Neural progenitor cell (in vitro differentiated cells): ENCODE results near the gene LRP5. TPM values are rescaled to one million over a fixed set of nuclear protein-coding genes. Genes with fewer than 3 reads are reported as not detected.

Experiments
- DNase-seq: peaks from one replicate; pipeline ENCODE4 v3.0.0-alpha.2; 2016; ENCODE audit warnings: low spot score
- H2AFZ ChIP-seq: fragments of 200-600 bp; sonication (generic); replicated peaks from 2 replicates; pipeline ENCODE4 v1.6.1; 2016; ENCODE audit warnings: antibody characterized with exemption
- H3F3A ChIP-seq: fragments of 200-600 bp; sonication (generic); 2 replicates; pipeline ENCODE4 v1.6.1; 2016; ENCODE audit warnings: antibody characterized with exemption, low read depth
- H3K27ac ChIP-seq: fragments of 200-600 bp; sonication (generic); 2 replicates; pipeline ENCODE4 v1.5.1; 2016; ENCODE audit warnings: mild to moderate bottlenecking
- H3K27me3 ChIP-seq: fragments of 200-600 bp; sonication (generic); 2 replicates; pipeline ENCODE4 v1.6.1; 2016; ENCODE audit warnings: mild to moderate bottlenecking, moderate library complexity
- H3K36me3 ChIP-seq: fragments of 200-600 bp; sonication (generic); 2 replicates; pipeline ENCODE4 v1.5.1; 2016
- H3K4me1 ChIP-seq: fragments of 200-600 bp; sonication (generic); 2 replicates; pipeline ENCODE4 v1.6.1; 2016; ENCODE audit warnings: mixed run types
- H3K4me2 ChIP-seq: fragments of 200-600 bp; sonication (generic); 2 replicates; pipeline ENCODE4 v1.6.1; 2016
- H3K4me3 ChIP-seq: fragments of 200-600 bp; sonication (generic); 2 replicates; pipeline ENCODE4 v1.5.1; 2016
- H3K79me2 ChIP-seq: fragments of 200-600 bp; sonication (generic); 2 replicates; pipeline ENCODE4 v1.6.1; 2016; ENCODE audit warnings: low read depth
- H3K9ac ChIP-seq: fragments of 200-600 bp; sonication (generic); 2 replicates; pipeline ENCODE4 v1.6.1; 2016
- H3K9me3 ChIP-seq: fragments of 200-600 bp; sonication (generic); 2 replicates; pipeline ENCODE4 v1.5.1; 2016; ENCODE audit warnings: low read depth
- H4K20me1 ChIP-seq: fragments of 200-600 bp; sonication (generic); 2 replicates; pipeline ENCODE4 v1.6.1; 2016; ENCODE audit warnings: low read depth
- H3K27ac Mint-ChIP-seq: 3 replicates; pipeline ENCODE4 v1.8.0; 2021; ENCODE audit warnings: mixed read lengths
- H3K27me3 Mint-ChIP-seq: 2 replicates; pipeline ENCODE4 v1.8.0; 2022; ENCODE audit warnings: low read depth, mild to moderate bottlenecking, inconsistent platforms, moderate library complexity, mixed read lengths; ENCODE audit not compliant: insufficient read depth
- H3K36me3 Mint-ChIP-seq: 3 replicates; pipeline ENCODE4 v1.8.0; 2021; ENCODE audit warnings: mixed read lengths
- H3K4me1 Mint-ChIP-seq: 3 replicates; pipeline ENCODE4 v1.8.0; 2021; ENCODE audit warnings: mixed read lengths
- H3K4me3 Mint-ChIP-seq: 3 replicates; pipeline ENCODE4 v1.8.0; 2021; ENCODE audit warnings: mild to moderate bottlenecking, moderate library complexity, mixed read lengths
- H3K9me3 Mint-ChIP-seq: 3 replicates; pipeline ENCODE4 v1.8.0; 2020; ENCODE audit warnings: mixed read lengths
- EZH2 ChIP-seq: fragments of 200-600 bp; sonication (generic); IDR thresholded peaks from 2 replicates; pipeline ENCODE4 v1.6.1; 2017; ENCODE audit warnings: antibody characterized with exemption, mild to moderate bottlenecking, moderate library complexity
- EZH2phosphoT487 ChIP-seq: fragments of 200-600 bp; sonication (generic); IDR thresholded peaks from 2 replicates; pipeline ENCODE4 v1.6.1; 2017; ENCODE audit warnings: antibody characterized with exemption
- total RNA-seq: library from RNA; depleted of rRNA; stranded (reverse); fragments of >200 nt; gene quantifications from 2 replicates; pipeline ENCODE4 v1.2.3, GENCODE V29; 2015; ENCODE audit warnings: low replicate concordance
- TF ChIP-seq, protein P1 (sequence below): fragments of 200-600 bp; sonication (generic); IDR thresholded peaks from 2 replicates; pipeline ENCODE4 v1.5.1; 2017; ENCODE audit warnings: antibody characterized with exemption, mild to moderate bottlenecking

The LRP5 gene
- total RNA-seq, 1 donor from 2014 or later: 7.3 TPM

DNA sequence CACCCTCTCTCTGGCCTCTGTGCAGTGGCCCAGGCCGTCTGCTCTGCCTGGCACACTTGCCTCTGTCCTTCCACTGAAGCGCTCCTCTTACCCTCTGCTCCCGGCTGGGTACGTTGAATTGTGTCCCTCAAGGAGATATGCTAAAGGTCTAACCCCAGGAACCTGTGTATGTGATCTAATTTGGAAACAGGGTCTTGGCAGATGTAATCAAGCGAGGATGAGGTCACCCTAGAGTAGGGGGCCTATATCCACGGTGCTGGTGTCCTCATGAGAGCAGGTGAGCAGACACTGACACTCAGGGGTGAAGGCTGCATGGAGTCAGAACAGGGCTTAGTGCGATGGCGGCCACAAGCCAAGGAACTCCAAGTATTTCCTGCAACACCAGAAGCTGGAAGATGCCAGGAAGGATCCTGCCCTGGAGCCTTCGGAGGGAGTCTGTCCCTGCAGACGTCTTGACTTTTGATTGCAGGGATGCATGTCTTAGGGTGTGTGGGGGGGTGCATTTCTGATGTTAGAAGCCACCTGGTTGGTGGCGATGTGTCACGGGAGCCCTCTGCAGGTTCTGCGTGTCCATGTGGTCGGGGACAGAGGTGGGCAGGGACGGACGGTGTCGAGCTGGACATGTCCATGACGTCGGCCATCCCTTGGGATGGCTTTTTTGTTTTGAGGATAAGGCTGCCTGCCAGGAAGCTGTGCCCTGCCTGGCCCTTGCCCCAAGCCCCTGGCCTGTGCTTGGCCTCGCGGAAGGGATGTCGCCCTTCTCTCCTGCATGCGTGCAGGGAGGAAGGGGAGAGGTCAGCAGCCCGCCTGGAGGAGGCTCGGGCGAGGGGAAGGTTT lies 68.6 kb downstream of the LRP5 start:
- H3K4me3 Mint-ChIP-seq: no peak overlapping the region
- no peaks in the 10 kb centered on the region for H3K9me3 Mint-ChIP-seq
- no peaks in the 10 kb centered on the region for H3K36me3 Mint-ChIP-seq
- Histone ChIP-seq H4K20me1 (peaks cover 12% of the 10 kb centered on the region), H3K9me3 (no peaks in the 10 kb centered on the region), H3K27me3 (no peaks in the 10 kb centered on the region), H3K79me2 (no peaks in the 10 kb centered on the region), H3K36me3 (no peaks in the 10 kb centered on the region), H3K9ac (no peak overlapping the region), H3K4me1 (no peaks in the 10 kb centered on the region), H3F3A (no peaks in the 10 kb centered on the region), H3K4me2 (no peak overlapping the region), H3K4me3 (no peak overlapping the region), H3K27ac (no peak overlapping the region), H2AFZ (no peak overlapping the region)
- no peak for DNase-seq
- H3K27me3 Mint-ChIP-seq: no peaks in the 10 kb centered on the region
- peak overlapping the region; percentile 64 for H3K27ac Mint-ChIP-seq
- TF ChIP-seq EZH2: no peak
- TF ChIP-seq, protein P1, sequence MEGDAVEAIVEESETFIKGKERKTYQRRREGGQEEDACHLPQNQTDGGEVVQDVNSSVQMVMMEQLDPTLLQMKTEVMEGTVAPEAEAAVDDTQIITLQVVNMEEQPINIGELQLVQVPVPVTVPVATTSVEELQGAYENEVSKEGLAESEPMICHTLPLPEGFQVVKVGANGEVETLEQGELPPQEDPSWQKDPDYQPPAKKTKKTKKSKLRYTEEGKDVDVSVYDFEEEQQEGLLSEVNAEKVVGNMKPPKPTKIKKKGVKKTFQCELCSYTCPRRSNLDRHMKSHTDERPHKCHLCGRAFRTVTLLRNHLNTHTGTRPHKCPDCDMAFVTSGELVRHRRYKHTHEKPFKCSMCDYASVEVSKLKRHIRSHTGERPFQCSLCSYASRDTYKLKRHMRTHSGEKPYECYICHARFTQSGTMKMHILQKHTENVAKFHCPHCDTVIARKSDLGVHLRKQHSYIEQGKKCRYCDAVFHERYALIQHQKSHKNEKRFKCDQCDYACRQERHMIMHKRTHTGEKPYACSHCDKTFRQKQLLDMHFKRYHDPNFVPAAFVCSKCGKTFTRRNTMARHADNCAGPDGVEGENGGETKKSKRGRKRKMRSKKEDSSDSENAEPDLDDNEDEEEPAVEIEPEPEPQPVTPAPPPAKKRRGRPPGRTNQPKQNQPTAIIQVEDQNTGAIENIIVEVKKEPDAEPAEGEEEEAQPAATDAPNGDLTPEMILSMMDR: no peak
- TF ChIP-seq EZH2phosphoT487: no peak
- peaks cover 22% of the 10 kb centered on the region for H3K4me1 Mint-ChIP-seq

DNA sequence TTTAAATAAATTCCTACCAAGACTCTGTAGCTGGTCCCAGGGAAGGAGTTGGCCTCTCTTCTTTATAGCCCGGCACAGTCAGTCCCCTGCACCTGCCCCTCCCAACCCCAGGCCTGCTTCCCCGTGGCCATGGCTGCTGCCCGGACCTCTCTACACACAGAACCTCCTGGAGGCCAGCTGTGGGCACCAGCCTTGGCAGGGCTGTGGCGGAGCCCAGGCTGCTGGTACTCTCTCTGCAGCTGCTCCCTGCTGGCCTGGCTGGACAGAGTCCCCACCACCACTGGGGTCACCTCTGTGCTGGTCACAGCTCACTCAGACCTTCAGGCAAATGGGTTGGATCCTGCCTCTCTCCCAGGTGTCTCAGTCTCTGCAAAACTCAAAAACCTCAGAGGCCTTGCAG lies 69.3 kb downstream of the LRP5 start:
- H3K36me3 ChIP-seq: no peaks in the 10 kb centered on the region
- H3K9me3 Mint-ChIP-seq: no peaks in the 10 kb centered on the region
- H3K4me2 ChIP-seq: no peak overlapping the region
- H3K27ac ChIP-seq: no peak overlapping the region
- peaks cover 12% of the 10 kb centered on the region for H4K20me1 ChIP-seq
- no peak overlapping the region for H3K4me3 ChIP-seq
- H3K79me2 ChIP-seq: no peaks in the 10 kb centered on the region
- no peak overlapping the region for H3K4me3 Mint-ChIP-seq
- no peaks in the 10 kb centered on the region for H3F3A ChIP-seq
- H3K27me3 Mint-ChIP-seq: no peaks in the 10 kb centered on the region
- H3K27me3 ChIP-seq: no peaks in the 10 kb centered on the region
- TF ChIP-seq, protein P1: no peak
- H3K27ac Mint-ChIP-seq: no peak overlapping the region
- H2AFZ ChIP-seq: no peak overlapping the region
- H3K36me3 Mint-ChIP-seq: no peaks in the 10 kb centered on the region
- DNase-seq: no peak
- H3K9ac ChIP-seq: no peak overlapping the region
- H3K4me1 Mint-ChIP-seq: peaks cover 22% of the 10 kb centered on the region
- H3K4me1 ChIP-seq: no peaks in the 10 kb centered on the region
- H3K9me3 ChIP-seq: no peaks in the 10 kb centered on the region

DNA sequence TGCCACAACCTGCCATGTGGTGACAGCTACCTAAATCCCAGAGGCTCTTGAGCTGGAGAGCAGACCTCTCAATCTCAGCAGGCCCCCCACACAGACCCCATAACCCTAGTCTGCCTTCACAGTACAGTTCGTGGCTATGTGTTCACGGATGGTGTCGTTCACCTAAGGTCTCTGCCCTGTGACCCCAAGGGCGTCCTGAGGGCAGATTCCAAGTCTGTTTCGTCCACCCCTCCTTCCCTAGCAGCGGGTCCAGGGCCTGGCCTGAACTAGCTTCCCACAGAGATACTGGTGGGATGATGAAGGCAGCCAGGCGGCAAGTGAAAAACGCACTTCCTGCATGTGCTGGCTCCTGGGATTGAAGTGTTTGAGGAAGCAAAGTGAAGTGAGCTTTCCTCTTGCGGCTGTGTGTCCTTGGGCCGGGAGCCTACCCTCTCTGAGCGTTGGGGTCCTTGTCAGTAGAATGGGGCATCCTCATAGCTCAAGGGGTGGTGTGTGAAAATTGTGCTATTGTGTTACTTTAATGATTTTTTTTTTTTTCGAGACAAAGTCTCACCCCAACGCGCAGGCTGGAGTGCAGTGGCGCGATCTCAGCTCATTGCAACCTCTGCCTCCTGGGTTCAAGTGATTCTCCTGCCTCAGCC lies 70.1 kb downstream of the LRP5 start:
- no peak for TF ChIP-seq EZH2
- no peak overlapping the region for H3K4me3 ChIP-seq
- no peaks in the 10 kb centered on the region for H3F3A ChIP-seq
- no peaks in the 10 kb centered on the region for H3K9me3 Mint-ChIP-seq
- H3K27me3 ChIP-seq: no peaks in the 10 kb centered on the region
- H3K36me3 Mint-ChIP-seq: no peaks in the 10 kb centered on the region
- H3K27ac Mint-ChIP-seq: no peak overlapping the region
- H3K4me1 Mint-ChIP-seq: peaks cover 22% of the 10 kb centered on the region
- H3K9me3 ChIP-seq: no peaks in the 10 kb centered on the region
- no peak overlapping the region for H3K4me2 ChIP-seq
- no peaks in the 10 kb centered on the region for H3K27me3 Mint-ChIP-seq
- peaks cover 12% of the 10 kb centered on the region for H4K20me1 ChIP-seq
- H3K79me2 ChIP-seq: no peaks in the 10 kb centered on the region
- H3K4me1 ChIP-seq: no peaks in the 10 kb centered on the region
- no peak overlapping the region for H3K9ac ChIP-seq
- H3K4me3 Mint-ChIP-seq: no peak overlapping the region
- H3K36me3 ChIP-seq: no peaks in the 10 kb centered on the region
- DNase-seq: no peak
- H3K27ac ChIP-seq: no peak overlapping the region
- H2AFZ ChIP-seq: no peak overlapping the region

DNA sequence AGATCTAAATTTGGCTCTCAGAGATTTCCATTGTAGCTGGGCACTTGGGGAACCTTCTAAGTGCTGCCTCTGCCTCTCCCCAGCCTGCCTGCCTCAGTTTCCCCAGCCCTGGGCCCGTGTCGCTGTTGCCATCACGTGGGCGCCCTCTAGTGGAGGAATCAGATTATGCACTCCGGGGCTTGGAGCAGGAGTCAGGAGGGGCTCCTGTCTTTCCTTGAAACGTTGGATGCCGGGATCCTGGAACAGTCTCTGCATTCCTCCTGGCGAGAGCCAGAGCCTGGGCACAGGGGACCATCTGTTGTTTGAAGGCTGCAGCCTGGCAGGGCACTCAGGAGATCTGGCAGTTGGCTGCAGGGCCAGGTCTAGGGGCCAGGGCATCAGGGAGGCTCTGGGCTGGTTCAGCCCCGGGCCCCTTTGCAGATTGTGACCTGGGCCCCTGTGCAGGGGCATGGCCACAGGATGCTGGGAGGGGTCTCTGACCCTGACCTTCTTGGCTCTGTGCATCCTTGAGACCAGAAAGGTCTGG lies 71.6 kb downstream of the LRP5 start:
- H3K4me1 Mint-ChIP-seq: peaks cover 21% of the 10 kb centered on the region
- Histone ChIP-seq H3K27ac (no peak overlapping the region), H3F3A (no peaks in the 10 kb centered on the region), H3K4me3 (no peak overlapping the region), H3K27me3 (no peaks in the 10 kb centered on the region), H3K9me3 (no peaks in the 10 kb centered on the region), H3K4me1 (no peaks in the 10 kb centered on the region), H3K36me3 (no peaks in the 10 kb centered on the region), H4K20me1 (peaks cover 12% of the 10 kb centered on the region), H3K4me2 (no peak overlapping the region), H3K79me2 (no peaks in the 10 kb centered on the region), H2AFZ (no peak overlapping the region), H3K9ac (no peak overlapping the region)
- DNase-seq: peak; percentile 72
- H3K36me3 Mint-ChIP-seq: no peaks in the 10 kb centered on the region
- no peak overlapping the region for H3K4me3 Mint-ChIP-seq
- TF ChIP-seq, protein P1: peak; percentile 99
- TF ChIP-seq EZH2phosphoT487: no peak
- no peak overlapping the region for H3K27ac Mint-ChIP-seq
- H3K27me3 Mint-ChIP-seq: no peaks in the 10 kb centered on the region
- H3K9me3 Mint-ChIP-seq: no peaks in the 10 kb centered on the region
